HT-29 (cell line): ENCODE results near the gene CHST14. TPM values are rescaled to one million over a fixed set of nuclear protein-coding genes. Genes with fewer than 3 reads are reported as not detected.
A peak's percentile ranks its signal among the peaks of the same experiment; 100 is the strongest.
"Not testable (repeated sequence)": the region's sequence is repeated elsewhere in the genome, so short reads cannot be mapped to it uniquely, and the experiment has no call there.

Source experiments
- DNase-seq: peaks from one replicate; pipeline ENCODE4 v3.0.0-alpha.2; 2015; ENCODE audit warnings: low spot score
- total RNA-seq: library from RNA; depleted of rRNA; stranded (reverse); fragments of >200 nt; shearing (Covaris generic); gene quantifications from 2 replicates; pipeline ENCODE4 v1.2.3, GENCODE V29; 2014

The CHST14 gene
- total RNA-seq, 1 experiment from 2014 or later = 8.6 TPM

DNA sequence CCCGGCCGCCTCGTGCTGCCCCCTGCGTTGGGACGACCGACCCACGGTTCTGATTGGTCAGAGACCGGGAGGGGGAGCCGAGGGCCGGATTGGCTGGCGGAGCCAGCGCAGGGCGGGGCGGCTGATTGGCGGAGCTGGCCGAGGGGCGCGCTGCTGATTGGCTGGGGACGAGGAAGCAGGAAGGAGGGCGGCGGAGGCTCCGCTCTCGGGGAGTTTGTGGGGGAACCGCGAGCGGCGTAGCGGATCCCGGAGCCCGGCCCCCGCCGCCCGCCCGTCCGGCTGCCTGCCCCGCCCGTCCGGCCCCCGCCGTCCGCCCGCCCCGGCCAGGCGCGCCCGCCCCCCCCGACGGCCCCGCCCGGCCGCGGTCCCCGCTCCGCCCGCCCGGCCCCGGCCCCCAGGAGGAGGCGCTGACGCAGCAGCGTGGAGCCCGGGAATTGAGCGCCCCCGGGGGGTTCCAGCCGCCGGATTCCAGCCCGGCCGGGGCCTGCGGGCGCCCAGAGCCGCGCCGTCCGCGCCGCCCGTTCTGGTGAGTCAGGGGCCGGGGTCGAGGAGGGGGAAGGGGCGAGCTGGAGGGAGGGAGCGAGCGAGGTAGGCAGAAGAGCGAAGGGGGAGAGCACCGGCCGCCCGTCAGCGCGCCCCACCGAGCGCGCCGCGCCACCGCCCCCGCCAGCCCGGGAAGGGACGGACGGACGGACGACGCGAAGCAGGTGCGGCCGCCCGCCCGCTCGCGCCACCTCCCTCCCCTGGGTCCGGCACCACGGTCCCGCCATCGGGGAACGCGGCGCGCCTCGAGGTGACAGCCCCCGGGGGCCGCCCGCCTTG is 29.8 kb upstream of the CHST14 start, which contains the start of gene BAHD1:
Gene BAHD1, plus strand, starts transcription at position 211 of the 822 bp plus-strand sequence. CDS start 17,512 bp downstream, outside the sequence.
- peak; percentile 95 for DNase-seq

DNA sequence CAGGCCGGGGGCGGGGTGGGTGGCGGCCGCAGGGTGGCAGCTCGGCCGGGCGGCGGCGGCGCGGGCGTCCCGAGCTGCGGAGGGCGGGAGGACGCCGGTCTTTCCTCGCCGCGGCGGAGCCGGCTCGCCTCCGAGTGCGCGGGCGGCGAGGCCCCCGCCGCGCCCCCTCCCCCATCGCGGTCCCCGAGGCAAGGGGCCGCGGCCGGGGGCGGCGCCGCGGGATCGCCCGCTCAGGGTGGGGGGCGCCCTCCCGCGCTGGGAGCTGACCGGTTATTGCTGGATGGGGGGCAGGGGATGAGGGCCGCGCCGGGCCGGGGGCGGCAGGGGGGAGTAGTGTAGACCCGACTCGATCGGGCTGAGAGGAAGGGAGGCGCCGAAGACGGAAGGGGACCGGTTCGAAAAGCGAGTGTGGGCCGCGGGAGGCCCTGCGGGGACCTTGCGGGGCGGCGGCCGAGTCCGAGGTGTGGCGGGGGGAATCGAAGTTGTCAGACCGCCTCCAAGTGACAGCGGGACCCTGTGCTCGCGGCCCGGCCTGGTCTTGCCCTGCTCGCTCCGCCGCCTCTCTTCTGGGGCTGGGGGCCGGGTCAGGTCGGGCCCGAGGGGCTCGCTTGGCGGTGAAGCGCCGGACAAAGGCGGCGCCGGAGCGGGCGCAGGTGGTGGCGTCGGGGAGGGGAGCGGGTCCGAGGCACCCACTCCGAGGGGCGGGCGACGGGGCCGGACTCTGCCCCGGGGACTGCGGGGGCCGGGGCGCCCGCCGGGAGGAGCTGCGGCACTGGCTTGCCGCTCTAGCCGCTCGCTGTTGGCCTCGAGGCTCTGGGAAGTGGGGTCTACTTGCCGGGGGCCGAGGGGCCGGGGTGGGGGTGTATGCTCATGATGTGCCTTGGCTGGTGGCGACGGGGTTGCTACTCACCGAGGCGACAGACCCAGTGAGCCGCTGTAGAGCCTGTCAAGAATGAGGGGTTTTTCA is 28.9 kb upstream of the CHST14 start:
- DNase-seq = no peak

DNA sequence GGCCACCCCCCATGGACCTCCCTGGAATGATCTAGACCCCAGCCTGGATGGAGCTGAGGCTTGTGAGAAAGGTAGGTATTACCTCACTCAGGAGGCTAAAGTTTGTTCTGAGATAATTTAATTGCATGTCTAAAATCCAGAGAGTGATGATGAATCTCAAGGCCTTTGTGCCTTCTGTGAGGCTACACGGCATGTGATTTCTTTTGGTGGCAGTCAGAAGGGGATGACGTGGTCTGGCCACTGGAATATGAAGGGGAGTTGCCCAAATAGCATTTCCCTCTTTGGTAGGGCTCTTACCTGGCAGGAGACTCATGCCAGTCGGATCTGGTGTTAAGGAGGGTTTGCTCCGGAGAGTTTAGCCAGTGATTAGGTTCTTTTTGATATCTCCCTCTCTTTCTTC is 27.5 kb upstream of the CHST14 start:
- no peak for DNase-seq

DNA sequence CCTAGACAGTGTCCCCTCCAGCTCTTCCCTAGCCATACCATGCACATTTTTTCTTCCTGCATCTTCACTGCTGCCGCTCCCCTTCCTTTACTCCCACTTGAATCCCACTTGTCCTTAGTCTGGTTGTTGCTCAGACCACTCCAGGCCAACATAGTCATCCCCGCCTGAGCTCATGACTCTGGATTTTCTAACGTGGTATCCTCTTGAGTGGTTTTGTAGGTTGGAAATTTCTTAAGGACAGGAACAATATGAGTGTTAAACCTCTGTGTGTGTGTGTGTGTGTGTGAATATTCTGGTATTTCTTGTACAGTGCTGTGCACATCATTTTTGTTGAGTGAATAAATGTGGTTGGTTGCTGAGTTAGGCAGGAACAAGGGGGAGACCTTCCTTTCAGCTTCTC is 26.9 kb upstream of the CHST14 start:
- DNase-seq = no peak

DNA sequence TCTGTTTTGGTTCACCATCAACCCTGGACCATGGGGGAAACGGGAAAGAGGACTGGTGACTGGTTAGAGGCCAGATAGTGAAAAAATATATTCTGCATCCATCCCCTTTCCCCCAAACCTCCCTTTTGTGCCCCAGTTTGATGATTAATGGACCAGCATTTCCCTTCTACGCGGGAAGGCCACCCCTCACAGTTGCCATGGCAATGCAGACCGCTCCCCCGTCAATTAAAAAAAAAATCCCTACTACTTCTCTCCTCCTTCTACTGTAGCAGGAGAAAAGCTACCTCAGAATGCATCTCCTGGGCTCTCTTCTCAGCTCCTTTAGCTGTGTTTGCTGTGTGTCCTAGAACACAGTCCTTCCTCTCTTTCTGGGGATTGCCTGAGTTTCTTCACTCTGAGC is 26.0 kb upstream of the CHST14 start:
- no peak for DNase-seq

DNA sequence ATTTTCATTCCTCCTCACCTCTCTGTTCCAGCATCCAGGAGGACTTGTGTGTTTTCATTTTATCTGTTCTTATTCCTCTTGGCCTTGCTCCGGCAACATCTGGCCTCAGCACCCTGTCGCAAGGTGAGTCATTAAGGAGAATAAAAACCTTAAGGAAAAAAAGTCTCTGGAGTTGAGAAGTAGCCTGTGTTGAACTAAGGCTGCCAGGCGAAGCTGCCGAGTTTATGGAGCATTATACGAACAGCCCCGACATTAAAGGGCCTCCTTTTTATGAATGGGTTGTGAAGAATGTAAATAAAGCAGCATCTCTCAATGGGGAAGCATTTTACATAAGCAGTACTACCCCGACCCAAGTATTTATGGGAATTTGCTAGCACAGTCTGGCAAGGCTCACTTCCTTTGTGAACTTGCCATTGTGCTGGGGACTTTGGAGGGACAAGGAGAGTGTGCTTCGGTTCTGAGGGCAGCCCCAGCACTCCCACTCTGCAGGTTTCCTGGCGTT is 25.3 kb upstream of the CHST14 start:
- DNase-seq = no peak

DNA sequence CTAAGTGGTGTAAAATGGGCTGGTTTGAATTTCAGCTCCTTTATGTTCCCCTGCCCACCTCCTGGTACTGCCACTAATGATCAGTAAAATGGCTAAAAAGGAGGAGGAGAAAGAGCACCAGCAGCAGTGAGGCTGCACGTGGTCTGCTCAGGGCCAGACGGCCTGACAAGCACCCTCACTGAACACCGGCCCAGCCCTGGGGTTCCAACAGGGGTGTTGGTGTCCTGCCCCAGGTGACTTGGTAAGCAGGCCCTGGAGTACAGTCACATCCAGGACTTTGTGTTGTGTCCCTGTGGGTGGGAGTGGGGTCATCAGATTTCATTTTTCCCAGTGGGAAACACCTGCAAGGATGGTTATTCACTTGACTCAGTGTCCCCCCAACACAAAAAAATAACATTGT is 24.6 kb upstream of the CHST14 start:
- no peak for DNase-seq

DNA sequence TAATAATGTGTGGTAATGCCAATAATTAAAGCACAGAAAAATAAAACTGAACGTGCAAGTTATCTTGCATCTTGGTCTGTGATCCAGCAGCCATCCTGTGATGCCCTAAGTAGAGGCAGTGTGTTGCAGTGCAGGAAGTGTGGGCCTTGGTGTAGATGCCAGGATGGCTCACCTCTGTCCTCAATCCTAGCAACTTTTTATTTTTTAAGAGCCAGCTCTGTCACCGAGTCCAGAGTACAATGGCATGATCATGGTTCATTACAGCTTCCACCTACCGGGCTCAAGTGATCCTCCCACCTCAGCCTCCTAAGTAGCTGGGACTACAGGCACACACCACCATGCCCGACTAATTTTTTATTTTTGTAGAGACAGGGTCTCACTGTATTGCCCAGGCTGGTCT is 22.4 kb upstream of the CHST14 start:
- DNase-seq = no peak

DNA sequence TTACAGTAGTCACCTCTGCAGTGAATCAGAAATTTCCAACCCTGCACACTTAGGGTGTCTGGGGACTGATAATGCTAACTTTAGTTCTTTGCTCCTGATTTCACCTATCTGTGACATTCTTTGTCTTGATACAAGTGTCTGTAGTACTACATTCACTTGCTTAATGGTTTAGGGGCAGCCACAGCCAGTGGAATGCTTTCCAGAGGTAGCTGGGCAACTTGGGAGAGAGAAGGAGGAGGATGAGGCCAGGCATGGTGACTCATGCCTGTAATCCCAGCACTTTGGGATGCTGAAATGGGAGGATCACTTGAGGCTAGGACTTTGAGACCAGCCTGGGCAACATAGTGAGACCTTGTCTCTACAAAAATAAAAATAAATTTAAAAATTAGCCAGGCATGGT is 21.5 kb upstream of the CHST14 start:
- DNase-seq = no peak

DNA sequence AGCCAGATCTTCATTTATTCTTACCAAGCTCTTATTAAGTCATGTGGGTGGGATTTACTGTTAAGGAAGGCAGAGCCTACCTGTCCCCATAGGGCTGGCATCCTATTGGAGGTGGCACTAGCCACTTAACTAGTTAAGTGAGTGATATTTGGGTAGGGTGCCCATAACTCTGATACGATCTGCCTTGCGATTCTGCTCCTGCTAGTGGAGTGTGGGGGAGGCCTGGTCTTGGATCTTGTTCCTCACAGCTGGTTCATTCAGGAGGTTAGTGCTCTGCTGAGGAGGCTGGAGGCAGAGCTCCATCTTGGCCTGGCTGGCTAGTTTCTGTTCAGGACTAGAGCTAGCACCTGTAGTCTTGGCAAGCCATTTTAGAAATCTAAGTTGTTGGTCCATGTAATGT is 20.7 kb upstream of the CHST14 start:
- DNase-seq = no peak

DNA sequence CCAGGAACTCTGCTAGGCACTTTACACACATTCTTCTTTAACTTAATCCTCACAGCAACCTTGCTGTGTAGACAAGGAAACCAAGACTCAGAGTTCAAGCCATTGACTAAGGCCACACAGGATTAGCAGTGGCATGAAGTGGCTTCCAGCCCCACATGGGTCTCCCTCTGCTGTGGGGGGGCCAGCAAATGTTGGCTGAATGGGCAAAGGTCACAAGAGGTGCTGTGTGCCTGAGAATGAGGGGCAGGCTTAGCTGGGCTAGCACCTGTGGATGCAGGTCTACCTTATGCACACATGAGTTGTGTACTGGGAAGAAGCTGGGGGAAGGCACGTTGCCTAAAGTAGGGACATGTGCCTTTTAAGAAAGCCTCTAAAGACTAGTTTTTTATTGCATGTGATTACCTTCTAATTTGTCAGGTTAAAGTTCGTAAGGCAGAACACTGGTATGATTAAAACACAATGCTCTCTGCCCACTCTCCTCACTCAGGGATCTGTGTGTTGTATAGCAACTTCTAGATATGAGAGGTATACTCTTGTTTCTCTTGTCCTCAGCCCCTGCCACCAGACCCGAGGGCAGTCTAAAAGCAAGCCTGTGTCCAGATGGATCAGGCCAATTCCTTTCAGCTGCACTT is 19.1 kb upstream of the CHST14 start:
- DNase-seq = no peak

DNA sequence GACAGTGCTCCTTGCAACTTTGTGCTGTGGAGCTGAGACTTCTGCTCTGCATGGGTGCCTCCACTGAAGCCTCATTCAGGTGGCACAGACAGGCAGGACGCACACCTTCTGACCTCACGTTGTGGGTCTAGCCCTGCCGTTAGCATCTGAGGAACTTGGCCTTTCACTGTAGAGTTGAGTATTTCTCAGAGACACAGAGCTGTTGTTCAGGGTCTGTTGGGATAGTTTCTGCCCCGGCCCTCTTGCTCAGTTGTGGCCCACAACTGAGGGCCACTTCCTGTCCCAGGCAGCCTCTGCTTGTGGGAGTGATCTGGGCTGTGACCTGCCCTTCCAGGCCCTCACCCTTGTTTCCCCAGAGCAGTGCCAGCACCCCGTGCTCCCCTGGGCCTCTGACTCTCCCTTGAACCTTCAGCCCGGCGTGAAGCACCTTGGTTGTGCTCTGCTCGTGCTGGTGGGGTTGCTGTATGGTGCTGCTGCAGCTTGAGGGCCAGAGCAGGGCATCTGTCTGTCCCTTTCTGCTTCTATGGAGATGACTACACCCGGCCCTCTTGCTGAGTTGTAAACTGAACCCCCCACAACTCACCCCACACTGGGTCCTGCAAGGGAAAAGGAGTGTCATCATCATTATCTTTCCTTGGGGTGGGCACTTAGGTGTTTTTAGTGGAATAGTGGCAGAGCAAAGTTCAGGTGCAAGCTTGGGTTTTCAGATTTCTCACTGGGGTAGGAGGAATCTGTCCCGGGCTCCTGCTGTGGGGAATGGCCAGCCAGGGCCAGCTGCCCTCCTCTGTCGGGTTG is 18.3 kb upstream of the CHST14 start:
- no peak for DNase-seq

DNA sequence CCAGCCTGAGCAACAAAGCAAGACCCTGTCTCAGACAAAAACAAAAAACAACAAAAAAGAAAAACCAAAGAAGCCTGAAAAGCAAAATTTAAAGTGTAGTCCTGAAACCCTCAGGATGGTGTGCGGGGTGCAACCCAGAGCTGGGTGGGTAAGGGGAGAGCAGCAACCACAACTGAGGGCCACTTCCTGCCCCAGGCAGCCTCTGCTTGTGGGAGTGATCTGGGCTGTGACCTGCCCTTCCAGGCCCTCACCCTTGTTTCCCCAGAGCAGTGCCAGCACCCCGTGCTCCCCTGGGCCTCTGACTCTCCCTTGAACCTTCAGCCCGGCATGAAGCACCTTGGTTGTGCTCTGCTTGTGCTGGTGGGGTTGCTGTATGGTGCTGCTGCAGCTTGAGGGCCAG is 16.8 kb upstream of the CHST14 start:
- not testable (repeated sequence) for DNase-seq

DNA sequence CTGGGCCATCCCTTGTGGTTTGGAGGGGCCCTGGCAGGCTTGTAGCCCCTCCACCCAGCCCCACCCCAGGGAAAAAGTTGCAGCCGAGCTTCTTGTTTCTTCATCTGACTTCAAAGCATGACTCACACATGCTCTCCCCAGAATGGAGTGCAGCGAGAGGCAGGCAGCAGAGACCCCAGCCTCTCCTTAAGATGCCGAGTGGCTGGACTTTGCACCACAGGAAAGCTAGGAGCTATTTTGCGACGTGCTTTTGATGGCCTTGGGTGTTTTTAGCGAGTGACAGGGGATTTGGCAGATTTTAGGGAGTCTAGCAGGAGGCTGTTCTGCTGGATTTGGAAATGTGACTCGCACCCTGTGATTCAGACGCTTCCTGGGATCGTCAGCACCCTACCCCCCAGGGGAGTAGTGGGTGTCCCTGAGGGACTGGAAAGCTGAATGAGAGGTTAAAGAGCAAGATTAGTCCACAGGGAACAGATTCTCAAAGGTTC is 15.8 kb upstream of the CHST14 start:
- DNase-seq = no peak

DNA sequence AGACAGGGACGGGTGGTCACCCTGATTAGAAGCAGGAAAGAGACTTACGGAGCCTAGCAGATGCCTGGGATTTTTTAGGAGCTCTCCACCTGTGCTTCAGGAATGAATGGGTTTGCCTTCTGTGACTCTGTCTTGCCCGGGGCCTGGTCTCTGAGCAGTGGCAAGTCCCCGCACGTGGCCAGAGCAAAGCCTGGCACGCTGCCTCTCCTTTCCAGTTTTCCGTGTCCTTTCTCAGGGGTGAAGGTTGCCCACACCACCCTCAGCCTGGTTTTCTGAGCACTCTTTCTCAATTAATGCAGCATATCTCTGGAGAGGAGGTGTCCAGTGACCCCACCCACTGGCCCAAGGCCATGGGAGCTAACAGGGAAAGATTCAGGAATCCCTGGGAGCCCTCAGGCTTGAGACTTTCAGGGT is 14.5 kb upstream of the CHST14 start:
- no peak for DNase-seq

DNA sequence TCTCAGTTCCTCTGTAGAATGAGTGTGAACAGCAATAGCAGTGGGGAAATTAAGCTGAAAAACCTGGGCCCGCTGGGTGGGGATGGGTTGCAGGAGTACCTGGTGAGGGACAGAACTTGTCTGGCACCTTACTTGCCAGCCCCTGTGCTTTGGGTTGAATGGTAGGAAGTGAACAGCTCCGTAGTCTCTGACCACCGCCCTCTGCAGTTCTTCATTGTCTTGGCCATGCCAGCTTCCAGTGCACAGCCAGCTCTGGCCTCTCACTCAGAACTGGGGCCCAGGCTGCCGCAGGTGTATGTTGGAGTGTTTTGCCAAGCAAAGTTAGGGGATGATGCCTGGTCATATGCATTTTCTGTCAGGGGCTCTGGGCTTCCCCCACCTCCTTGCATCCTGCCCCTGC is 14.0 kb upstream of the CHST14 start:
- DNase-seq = no peak

DNA sequence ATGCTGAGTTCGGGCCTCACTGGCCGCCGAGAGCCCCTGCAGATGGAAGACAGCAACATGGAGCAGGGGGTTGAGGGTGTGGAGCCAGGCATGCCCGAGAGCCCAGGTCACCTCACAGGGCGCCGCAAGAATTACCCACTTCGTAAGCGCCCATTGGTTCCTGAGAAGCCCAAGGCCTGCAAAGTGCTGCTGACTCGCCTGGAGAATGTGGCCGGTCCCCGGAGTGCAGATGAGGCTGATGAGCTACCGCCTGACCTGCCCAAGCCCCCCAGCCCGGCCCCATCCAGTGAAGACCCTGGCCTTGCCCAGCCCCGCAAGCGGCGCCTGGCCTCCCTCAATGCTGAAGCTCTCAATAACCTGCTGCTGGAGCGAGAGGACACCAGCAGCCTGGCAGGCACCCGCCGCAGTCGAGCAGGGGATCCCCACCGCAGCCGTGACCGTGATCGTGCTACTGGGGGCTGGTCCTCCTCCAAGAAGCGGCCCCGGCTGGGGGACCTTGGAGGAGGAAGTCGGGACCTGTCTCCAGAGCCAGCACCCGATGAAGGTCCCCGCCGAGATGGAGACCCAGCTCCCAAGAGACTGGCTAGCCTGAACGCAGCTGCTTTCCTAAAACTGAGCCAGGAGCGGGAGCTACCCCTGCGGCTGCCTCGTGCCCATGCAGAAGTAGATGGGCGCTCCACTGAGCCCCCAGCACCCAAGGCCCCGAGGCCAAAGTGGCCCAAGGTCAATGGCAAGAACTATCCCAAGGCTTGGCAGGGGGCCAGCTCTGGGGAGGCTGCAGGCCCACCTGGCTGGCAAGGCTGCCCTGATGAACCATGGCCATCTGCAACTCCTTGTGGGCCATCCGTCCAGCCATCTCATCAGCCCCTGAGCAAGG is 12.1 kb upstream of the CHST14 start:
- no peak for DNase-seq

DNA sequence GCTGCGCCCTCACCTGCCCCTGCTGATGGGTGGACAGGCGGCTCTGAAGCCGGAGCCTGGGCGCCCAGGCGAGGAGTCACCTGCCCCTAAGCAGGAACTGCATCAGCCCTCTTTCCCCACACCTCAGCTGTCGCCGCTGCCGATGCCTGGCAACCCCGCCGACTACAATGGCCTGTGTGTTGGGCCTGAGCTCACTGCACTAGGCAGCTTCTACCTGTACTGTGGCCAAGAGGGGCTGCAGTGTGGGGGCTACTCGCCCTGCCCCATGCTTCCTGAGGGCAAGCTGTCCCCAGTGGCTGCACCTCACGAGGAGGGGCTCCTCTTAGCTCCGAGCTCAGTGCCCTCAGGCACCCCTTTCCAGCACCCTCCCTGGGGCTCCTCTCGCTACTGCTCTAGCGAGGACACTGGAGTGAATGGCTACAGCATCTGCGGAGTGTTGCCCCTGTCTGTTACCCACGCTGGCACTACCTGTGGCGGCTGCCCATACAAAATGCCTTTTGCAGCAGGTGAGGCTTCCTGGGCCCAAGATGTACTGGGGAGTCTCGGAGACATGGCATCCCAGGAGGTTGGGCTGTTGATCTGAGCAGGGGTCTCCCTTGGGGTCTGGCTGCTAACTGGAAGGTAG is 11.3 kb upstream of the CHST14 start:
- DNase-seq = no peak

DNA sequence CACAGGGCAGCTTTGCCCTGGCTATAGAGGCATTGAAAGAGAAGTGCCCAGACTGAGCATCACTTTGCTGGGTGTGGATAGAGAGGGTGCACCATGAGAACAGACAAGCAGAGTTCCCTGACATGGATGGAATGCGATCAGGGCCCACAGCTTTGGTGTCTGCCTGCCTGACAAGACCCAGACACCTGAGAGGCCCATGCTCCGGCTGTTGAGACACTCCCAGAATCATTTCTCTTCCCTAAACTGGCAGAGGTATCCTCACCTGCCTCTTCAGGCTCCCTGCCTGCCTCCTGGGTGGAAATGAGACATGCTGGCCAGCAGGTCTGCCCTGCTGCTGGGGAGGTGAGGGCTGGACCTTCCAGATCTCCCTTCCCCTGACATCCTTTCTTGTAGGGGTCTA is 10.4 kb upstream of the CHST14 start:
- DNase-seq = no peak
